PC-9 (cell line): Measurements from ENCODE around the gene ATP2B1.

Experiments used
- EZH2 ChIP-seq: fragments of 200-600 bp; sonication (generic); IDR thresholded peaks from 2 replicates; pipeline ENCODE4 v1.8.0; 2017; ENCODE audit warnings: antibody characterized with exemption, low read depth
- TF ChIP-seq, protein P1 (sequence below): fragments of 200-600 bp; sonication (generic); conservative IDR thresholded peaks from 2 replicates; pipeline ENCODE4 v1.6.1; 2017; ENCODE audit warnings: mixed run types, antibody characterized with exemption, mild to moderate bottlenecking, moderate library complexity

DNA sequence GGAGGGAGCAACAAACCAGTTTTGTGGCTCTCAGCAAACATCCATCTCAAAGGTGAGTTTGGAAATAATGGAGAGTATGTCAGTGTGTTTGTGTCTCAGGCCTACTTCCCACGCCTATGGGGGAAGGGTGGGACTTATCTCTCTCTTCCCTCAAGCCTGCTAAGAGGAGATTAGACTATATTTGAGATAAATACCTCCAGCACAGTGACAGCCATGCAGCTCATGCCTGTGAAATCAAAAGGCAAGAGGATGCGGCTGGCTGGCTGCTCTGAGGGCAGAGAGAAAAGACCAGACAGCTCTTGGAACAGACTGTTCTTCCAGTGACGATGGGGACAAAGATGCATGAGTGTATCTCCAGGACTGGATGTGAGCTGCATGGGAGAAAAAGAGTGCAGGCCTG lies 168.1 kb downstream of the ATP2B1 start:
- TF ChIP-seq, protein P1, sequence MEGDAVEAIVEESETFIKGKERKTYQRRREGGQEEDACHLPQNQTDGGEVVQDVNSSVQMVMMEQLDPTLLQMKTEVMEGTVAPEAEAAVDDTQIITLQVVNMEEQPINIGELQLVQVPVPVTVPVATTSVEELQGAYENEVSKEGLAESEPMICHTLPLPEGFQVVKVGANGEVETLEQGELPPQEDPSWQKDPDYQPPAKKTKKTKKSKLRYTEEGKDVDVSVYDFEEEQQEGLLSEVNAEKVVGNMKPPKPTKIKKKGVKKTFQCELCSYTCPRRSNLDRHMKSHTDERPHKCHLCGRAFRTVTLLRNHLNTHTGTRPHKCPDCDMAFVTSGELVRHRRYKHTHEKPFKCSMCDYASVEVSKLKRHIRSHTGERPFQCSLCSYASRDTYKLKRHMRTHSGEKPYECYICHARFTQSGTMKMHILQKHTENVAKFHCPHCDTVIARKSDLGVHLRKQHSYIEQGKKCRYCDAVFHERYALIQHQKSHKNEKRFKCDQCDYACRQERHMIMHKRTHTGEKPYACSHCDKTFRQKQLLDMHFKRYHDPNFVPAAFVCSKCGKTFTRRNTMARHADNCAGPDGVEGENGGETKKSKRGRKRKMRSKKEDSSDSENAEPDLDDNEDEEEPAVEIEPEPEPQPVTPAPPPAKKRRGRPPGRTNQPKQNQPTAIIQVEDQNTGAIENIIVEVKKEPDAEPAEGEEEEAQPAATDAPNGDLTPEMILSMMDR, result no peak
- no peak for TF ChIP-seq EZH2
